Sciatic nerve (tissue), 2 donors: ENCODE results near the gene SYDE1. TPM values are rescaled to one million over a fixed set of nuclear protein-coding genes. Genes with fewer than 3 reads are reported as not detected.

Source experiments
- ATAC-seq: fragments of 200-7000 bp; cut with Tn5 transposase; one replicate; pipeline ENCODE4 v1.9.1; 2020; ENCODE audit warnings: mild to moderate bottlenecking, moderate library complexity
- DNase-seq: peaks from one replicate; pipeline ENCODE4 v3.0.0-alpha.2; 2020; ENCODE audit warnings: low spot score
- intact Hi-C: fragments of 100-400 bp; cut with DNase I; formaldehyde crosslinking; loops from one replicate; pipeline ENCODE4 v1.14.2; 2022
- total RNA-seq: library from RNA; stranded (reverse); fragmentation: NEBNext Ultra II Directional; extraction: Animal tissue kit (Norgen Biotek cat#: 25700); gene quantifications from one replicate; pipeline ENCODE4 v1.2.1, GENCODE V29; 2021
- donor health status: DM: no; HTN: no; CAD: no.
- donor health status: DM: no; HTN: no; CAD: no.

The SYDE1 gene
- total RNA-seq, 1 donor from 2014 or later: 39.9 TPM

DNA sequence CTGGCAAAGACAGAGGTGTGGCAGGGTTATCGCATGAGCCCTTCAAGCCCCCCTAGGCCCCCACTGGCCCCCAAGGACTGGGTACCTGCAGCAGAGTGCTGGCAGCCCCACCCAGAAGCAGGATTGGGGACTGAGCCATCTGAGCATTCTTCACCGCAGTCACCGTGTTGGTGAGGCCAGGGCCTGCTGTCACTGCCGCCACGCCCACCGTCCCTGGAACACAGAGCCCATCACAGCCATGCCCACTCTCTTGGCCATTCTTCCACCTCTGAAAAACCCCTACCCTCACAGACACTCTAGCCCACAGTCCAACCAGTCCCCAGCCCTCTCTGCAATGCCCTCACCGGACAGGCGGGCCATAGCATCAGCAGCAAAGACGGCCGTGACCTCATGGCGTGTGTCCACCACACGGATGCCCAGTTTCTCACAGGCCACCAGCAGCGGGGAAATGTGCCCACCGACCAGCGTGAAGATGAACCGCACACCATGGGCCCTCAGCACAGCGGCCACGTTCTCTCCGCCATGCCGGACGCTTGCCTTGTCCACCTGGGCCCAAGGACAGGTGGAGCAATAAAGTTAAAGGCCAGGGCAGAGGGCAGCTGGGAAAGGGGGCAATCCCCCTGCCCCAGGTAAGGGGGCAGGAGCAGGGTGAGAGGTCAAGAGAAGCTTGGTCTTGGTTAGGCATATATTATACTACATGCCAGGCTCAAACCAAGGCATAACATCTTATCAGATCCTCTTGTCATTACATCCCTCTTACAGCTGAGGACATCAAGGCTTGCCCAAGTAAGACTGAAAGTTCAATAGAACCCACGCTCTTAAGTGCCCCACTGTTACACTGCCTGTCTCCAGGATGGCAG is 16.1 kb downstream of the SYDE1 start:
- ATAC-seq: no peak
- DNase-seq: no peak
- intact Hi-C loops: no loop called here

DNA sequence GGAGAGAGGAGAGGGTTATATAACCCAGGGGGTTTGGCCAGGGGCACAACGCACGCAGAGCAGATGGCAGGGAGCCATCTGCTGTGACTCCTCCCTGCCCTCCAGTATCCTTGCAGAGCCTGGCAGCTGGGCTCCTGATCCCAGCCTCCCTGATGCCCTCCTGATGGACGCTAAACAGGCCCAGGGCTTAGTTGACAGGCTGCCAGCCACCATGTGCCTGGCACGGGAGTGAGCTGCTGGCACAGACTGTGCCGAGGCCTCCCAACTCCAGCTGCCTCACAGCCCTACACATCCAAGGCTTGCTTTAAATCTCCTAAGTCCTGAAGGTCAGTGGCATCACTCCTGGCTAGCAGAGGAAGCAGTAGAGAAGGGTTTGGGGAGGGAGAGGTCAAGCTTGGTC is 16.7 kb downstream of the SYDE1 start:
- ATAC-seq: no peak
- peak; percentile 67 for DNase-seq
- intact Hi-C loops: no loop called here

DNA sequence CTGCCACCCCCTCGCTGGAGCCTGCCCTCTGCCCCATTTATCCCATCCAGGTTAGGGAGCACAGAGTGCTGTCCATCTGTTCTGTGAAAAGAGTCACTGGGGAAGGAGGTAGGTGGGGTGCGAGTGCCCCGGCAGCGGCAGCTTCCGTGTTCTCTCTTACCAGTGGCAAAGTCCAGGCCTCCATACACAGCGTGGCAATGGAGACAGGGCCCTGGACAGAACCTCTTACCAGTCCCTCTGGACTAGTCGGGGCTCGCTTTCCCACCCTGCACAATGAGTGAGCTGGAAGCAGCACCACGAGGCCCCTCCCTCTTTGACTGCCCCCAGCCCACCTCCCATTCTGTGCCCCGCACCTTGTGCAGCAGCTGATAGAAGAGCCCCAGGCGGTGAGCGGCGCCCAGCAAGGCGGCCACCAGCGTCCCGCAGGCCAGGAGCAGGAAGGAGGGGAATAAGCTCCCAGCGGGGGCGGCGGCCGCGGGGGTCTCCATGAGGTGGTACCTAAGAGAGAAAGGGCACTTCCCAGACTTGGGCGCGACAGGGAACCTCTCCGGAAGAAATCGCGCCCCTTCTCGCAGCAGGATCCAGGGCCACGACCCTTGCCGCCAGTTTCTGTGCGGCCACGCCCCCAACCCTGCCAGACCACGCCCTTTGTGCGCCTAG is 17.5 kb downstream of the SYDE1 start:
- ATAC-seq (peak; percentile 19), DNase-seq (peak; percentile 89)
- intact Hi-C loops: no loop called here

DNA sequence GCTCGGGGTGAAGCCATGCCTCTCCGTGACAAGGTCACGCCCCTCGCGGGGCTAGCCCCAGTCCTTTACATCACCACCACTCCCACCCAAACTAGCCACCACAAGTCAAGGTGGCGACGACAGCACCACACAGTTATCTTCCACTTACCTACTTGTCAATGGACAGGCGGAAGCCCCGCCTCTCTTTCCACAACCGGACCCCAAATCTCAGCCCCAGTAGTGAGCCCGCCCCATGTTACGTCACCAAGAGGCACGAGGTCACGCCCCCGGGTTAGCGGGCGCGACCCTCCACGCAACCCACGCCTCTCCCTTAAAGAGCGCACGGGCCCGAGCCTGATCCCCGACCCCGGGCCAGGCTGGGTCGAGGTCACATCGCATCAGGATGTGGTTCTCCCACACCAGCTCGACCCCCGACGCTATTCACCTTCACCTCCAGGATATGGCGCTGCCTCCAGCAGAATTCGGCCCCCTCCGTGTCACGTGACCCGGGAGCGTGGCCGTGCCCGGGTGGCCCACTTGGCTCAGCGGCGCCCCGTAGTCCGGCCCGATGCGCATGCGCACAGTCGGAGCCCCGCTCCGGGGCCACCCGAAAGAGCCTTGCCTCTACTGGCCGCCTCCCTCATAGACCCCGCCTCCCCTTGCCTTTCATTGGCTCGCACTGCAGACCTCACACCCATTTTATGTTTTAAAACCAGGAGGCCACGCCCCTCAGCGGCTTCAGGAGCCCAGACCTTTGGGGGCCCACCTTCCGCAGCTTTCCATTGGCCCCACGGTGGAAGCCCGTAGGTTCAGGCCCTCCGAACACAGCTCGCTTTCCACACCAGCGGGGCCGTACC is 18.2 kb downstream of the SYDE1 start:
- peak; percentile 99 for DNase-seq
- intact Hi-C loops: no loop called here
- peak; percentile 99 for ATAC-seq

DNA sequence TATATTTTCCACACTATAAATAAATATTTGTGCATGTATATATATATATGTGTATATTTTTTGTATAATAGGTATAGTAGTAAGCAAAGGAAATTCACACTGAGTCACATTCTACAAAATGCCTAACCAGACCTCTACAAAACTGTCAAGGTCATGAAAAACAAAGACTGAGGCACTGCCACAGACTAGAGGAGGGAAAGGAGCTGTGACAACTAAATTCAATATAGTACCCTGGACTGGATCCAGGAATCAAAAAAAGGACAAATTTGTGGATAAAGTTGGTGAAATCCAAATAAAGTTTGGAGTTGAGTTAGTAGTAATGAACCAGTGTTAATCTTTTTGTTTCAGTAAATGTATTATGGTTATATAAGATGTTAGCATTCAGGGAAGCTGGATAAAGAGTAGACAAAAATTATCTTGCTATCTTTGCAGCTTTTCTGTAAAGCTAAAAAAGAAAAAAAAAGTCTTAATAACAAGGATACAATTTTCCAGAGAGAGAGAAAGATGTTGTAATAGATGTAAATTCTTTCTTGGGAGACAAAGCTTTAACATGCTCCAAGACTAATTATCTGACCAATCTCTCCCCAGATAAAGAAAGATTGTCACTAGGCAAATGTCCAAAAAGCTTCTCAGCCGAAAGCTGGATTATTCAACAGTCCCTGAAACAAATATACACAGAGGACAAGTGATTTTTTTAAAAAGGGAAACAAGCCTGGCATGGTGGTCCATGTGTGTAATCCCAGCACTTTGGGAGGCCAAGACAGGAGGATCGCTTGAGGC is 19.1 kb downstream of the SYDE1 start:
- no peak for ATAC-seq
- intact Hi-C loops: no loop called here

DNA sequence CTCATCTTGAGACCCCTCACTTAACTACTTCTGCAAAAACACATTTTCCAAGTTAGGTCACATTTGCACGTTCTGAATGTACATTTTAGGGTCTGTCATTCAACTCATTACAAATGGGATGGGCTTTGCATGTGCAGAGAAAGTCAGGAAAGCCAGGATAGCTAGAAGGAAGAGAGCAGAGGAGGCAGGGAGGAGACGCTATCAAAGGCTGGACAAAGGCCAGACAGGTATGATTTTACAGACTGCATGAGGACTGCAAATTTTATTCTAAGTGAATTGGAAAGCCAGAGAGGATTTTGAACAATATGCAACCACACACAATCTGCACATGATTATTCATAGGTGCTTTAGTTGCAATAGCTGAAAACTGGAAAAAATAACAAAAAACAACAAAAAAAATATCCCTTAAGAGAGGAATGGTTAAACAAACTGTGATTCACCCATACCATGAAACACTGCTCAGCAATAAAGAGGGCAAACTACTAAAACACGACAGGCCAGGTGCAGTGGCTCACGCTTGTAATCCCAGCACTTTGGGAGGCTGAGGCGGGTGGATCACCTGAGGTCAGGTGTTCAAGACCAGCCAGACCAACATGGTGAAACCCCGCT is 21.1 kb downstream of the SYDE1 start:
- no peak for DNase-seq
- intact Hi-C loops: no loop called here
- ATAC-seq: no peak

More for the DNA sequence above, 19.1 kb downstream of the SYDE1 start:
- no peak for DNase-seq

DNA sequence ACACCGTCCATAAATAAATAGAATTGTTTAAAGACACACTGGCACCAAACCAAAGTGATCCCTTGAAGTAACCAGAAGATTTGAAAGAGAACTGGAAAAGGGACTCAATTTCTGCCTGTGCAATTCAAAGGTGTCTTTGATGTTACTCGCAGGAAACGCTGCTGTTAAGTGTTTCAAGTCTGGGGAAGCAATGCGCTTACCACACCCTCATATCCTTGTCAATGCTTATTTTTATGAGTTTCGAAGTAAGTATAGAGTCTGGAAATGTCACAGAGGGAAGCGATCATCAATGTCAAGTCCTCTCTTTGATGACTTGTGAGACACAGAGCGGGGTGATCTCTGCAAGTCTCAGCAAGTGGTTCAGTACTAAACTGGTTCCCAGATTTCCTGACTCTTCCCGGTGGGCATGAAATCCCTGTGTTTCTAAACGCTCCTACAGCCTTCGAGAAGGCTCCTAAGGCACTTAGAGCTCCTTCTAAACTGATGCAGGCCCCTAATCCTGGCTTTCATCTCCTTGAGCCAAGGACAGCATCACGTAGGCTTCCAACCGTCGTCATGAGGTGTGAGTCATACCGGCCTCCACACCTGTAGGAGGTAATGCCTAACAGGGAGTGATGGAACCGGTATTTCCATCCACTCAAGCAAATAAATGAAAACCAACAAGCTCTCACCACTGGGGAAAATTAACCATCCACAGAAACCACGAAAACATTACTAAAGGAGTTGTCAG is 22.8 kb downstream of the SYDE1 start:
- ATAC-seq (no peak), DNase-seq (peak; percentile 6)
- intact Hi-C loops: no loop called here

DNA sequence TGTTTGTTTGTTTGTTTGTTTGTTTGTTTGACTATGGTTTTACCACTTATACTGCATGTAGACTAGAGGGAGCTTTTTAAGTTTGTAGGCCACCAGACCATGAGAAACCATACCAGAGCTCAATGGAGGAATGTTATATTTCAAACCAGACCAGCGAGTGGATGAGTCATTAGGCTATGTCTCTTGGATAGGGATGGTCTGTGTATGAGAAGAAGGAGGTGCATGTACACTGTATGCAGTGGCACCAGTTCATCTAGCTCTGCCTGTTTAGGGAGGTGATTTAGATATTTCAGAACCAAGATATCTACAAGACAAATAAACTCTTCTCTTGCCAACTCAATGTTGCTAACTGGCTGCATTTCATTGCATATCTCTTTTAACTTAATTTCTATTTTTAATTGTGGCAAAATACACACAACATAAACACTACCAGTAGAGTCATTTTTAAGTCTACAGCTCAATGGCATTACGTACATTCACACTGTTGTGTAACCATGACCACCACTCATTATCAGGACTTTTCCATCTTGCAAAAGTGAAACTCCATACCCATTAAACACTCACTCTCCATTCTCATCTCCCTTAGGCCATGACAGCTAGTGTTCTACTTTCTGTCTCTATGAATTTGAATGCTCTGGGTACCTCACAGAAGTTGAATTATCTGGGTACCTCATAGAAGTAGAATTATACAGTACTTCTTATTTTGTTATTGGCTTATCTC is 29.2 kb downstream of the SYDE1 start:
- intact Hi-C loops: no loop called here
- ATAC-seq (no peak), DNase-seq (no peak)

DNA sequence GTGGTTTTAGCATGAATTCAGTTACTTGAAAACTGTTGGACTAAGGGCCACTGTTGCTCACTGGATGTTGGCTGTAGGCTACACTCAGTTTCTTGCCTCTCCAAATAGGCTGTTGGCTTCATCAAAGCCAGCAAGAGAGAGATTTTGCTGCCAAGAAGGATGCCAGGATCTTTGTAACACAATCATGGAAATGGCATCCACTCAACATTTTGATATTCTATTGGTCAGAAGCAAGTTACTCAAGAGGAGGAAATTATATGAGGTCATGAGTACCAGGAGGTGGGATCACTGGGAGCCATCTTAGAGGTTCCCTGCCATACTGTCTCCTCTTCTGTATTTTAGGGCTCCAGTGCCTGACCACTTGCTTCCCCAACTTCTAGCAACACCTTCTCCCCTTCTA is 30.6 kb downstream of the SYDE1 start:
- intact Hi-C loops: no loop called here
- DNase-seq (no peak), ATAC-seq (no peak)

DNA sequence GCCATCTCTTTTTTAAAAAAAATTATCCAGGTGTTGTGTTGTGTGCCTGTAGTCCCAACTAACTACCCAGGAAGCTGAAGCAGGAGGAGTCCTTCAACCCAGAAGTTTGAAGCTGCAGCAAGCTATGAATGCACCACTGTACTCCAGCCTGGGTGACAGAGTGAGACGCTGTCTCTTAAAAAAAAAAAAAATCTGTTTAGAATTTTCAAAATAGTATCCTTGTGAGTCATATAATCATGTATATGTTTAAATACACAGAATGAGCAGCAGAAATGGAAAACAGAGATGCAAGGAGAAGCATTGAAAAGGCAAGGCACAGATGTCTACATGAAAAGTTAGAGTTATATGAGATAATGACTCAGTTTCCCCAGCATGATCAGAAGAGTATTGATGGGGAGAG is 31.2 kb downstream of the SYDE1 start:
- intact Hi-C loops: no loop called here
- DNase-seq: no peak
- ATAC-seq: no peak

DNA sequence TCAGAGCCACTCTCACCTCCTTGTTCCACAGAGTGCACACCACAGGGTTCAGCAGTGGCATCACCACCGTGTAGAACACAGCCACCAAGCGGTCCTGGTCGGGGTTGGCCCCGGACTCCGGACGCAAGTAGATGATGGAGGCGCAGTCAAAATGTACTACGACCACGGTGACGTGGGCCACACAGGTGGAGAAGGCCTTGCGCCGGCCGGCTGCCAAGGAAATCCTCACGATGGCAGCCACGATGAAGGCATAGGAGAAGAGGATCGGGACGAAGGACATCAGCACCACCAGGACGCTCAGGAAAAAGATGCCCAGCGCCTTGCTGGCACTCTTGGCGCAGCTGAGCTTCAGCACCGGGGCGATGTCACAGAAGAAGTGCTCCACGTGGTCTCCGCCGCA is 33.9 kb downstream of the SYDE1 start:
- ATAC-seq: no peak
- no peak for DNase-seq
- intact Hi-C loops: no loop called here

DNA sequence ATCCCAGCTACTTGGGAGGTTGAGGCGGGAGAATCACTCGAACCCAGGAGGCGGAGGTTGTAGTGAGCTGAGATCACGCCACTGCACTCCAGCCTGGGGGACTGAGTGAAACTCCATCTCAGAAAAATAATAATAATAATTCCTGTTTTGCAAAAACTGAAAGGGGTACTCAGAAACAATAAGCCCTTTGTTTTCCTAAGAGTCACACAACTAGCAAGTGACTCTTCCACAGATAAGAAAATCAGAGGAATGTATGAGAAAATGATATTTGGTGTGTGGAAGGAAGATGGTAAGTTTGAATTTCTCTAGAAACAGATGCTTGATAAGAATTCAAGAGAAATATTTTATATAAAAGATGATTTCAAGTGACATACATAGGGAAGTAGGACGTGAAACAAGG is 35.1 kb downstream of the SYDE1 start:
- intact Hi-C loops: no loop called here
- DNase-seq (no peak), ATAC-seq (no peak)

DNA sequence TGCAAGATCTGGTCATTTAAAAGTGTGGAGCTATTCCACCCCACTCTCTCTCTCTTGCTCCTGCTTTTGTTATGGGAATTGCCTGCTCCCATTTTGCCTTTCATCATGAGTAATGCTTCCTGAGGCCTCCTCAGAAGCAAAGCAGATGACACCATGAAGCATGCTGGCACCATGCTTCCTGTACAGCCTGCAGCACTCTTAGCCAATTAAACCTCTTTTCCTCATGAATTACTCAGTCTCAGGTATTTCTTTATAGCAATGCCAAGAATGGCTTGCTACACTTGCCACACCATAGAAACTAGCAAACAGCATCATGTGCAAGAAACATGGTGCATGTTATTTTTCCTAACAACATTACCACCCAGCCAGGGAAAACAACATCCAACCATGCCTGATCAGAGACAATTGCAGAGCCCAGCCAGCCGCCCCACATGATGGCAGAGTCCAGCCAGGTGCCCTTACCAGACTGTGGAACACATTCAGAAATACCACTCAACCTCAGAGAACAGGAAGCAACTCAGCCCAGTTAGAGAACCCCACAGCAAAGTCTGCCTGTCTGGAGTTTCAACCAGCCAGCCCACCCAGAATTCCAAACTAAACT is 36.9 kb downstream of the SYDE1 start:
- ATAC-seq: no peak
- DNase-seq: no peak
- intact Hi-C loops: no loop called here

DNA sequence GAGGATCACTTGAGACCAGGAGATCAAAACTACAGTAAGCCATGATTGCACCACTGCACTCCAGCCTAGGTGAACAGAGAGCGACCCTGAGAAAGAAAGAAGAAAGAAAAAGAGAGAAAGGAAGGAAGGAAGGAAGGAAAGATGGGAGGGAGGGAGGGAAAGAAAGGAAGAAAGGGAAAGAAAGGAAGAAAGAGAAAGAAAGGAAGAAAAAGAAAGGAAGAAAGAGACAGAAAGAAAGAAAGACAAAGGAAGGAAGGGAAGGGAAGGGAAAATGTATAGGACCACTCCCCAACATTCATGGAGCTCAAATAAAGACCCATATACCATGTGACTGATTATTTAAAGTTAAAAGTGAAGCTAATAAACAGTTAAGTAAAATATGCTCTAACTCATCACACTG is 39.9 kb downstream of the SYDE1 start:
- DNase-seq (no peak), ATAC-seq (no peak)
- intact Hi-C loops: no loop called here

DNA sequence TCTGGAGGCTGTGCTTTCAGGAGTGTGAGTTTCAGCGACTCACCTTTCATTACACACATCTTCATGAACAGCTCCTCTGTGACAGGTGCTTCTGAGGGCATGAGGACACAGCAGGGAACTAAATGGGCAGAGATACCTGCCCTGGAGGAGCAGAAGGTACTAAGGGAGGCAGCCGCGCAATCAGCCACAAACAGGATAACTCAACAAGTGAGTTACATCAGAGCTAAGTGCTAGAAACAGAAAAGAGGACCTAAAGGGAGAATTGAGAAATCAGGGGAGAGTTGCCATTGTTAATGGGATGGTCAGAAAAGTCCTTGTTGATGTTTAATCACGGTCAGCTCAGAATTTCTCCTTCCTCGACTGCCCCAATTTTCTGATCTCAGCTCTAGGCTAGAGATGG is 42.5 kb downstream of the SYDE1 start:
- ATAC-seq: no peak
- intact Hi-C loops: loop anchor here (5.0 kb wide), 1 partner anchor 57 kb away; no protein-coding TSS in a partner anchor
- no peak for DNase-seq

DNA sequence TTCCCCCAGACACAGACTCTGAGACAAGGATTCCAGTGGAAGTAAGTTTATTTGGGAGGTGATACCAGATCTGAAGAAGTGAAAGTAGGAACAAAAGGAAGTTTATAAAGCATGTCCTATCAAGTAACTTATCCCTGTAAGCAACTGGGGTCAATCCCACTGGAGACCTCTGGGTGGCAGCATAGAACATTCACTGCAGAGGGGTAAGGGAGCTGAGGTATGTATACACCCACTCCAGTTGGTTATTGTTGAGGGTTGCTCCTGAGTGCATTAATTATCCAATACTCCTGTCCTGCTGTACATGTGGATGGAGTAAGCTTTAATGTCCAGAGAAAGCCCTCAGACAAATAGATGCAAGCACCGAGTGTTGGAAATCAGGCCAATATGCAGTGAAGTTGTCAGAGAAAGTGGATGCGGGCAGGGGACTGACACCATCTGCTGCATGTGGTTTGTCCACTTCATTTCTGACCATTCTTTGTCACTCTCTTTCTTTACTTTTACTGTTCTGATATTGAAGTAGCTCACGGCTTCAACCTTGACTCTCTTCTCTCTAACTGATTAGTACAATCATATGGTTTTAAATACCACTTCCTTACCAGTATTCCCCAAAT is 46.9 kb downstream of the SYDE1 start:
- intact Hi-C loops: loop anchor here (5.0 kb wide), 1 partner anchor 62 kb away; no protein-coding TSS in a partner anchor
- no peak for ATAC-seq
- DNase-seq: no peak
